Kidney (tissue), 14 donors: ENCODE data around the gene ARL8B. TPM values are rescaled to one million over a fixed set of nuclear protein-coding genes. Genes with fewer than 3 reads are reported as not detected.
"Not testable (repeated sequence)": the region's sequence is repeated elsewhere in the genome, so short reads cannot be mapped to it uniquely, and the experiment has no call there.

Source experiments
- DNase-seq, 5 donors: peaks; one replicate each; pipeline ENCODE4 v3.0.0-alpha.2; 2013 to 2020
- FAIRE-seq: peaks from 2 replicates; lab custom pipeline; 2012; peaks lifted over from hg19 to GRCh38; lab: Jason Lieb, UNC
- H3K27ac ChIP-seq, 2 donors: one replicate each; pipeline ENCODE4 v1.7.0; 2013; ENCODE audit warnings: low read depth in 2 of 2, low read length in 2 of 2, inconsistent platforms in 1 of 2
- H3K27me3 ChIP-seq: one replicate; pipeline ENCODE4 v1.7.1; 2013; ENCODE audit warnings: low read length, inconsistent platforms; ENCODE audit not compliant: control insufficient read depth, insufficient read depth
- H3K36me3 ChIP-seq, 3 donors: one replicate each; pipeline versions ENCODE4 v1.7.0 to v1.7.1; 2013; ENCODE audit warnings: low read length in 3 of 3, control low read depth in 1 of 3, inconsistent platforms in 1 of 3; ENCODE audit not compliant: insufficient read depth in 3 of 3, control insufficient read depth in 2 of 3
- H3K4me1 ChIP-seq, 3 donors: one replicate each; pipeline versions ENCODE4 v1.7.0 to v1.7.1; 2013; ENCODE audit warnings: low read length in 3 of 3, inconsistent platforms in 1 of 3, low read depth in 1 of 3; ENCODE audit not compliant: control insufficient read depth in 2 of 3, insufficient read depth in 2 of 3
- H3K4me3 ChIP-seq, 3 donors: one replicate each; pipeline versions ENCODE4 v1.7.0 to v1.8.1; 2013; ENCODE audit warnings: low read length in 3 of 3, control low read depth in 1 of 3, inconsistent platforms in 1 of 3
- H3K9ac ChIP-seq, 3 donors: one replicate each; pipeline versions ENCODE4 v1.7.0 to v1.7.1; 2013; ENCODE audit warnings: low read length in 3 of 3, control low read depth in 1 of 3, inconsistent platforms in 1 of 3
- H3K9me3 ChIP-seq, 3 donors: one replicate each; pipeline versions ENCODE4 v1.7.0 to v1.7.1; 2013; ENCODE audit warnings: low read length in 3 of 3, control low read depth in 1 of 3, inconsistent platforms in 1 of 3; ENCODE audit not compliant: control insufficient read depth in 2 of 3, insufficient read depth in 1 of 3
- intact Hi-C: fragments of 100-400 bp; cut with DNase I; formaldehyde crosslinking; loops from one replicate; pipeline ENCODE4 v1.11.1; 2022
- polyA plus RNA-seq: library from polyadenylated mRNA; stranded (reverse); fragments of 350-450 nt; fragmentation: Illumina TruSeq; extraction: RNeasy Lipid Tissue Mini Kit (QIAGEN cat#74804); gene quantifications from one replicate; pipeline ENCODE4 v1.2.3, GENCODE V29; 2014; ENCODE audit warnings: low read depth, low replicate concordance; ENCODE audit not compliant: insufficient read depth
- total RNA-seq: library from RNA; stranded (reverse); fragmentation: NEBNext Ultra II Directional; extraction: Animal tissue kit (Norgen Biotek cat#: 25700); gene quantifications from one replicate; pipeline ENCODE4 v1.2.1, GENCODE V29; 2021
- TF ChIP-seq, protein P1 (sequence below): IDR thresholded peaks from 3 replicates; pipeline ENCODE4 v1.5.1; 2012; ENCODE audit warnings: mild to moderate bottlenecking, moderate library complexity, borderline replicate concordance; ENCODE audit not compliant: insufficient read depth; ENCODE audit errors: extremely low read depth
- donor health status: control.
- donor health status: control.
- donor health status: control.
- donor health status: control.
- donor health status: control.
- donor health status: DM: yes; HTN: yes; CAD: no.
- donor health status: Normal renal cell carcinoma (clear cell type).

Gene ARL8B
- total and polyA plus RNA-seq, 2 donors from 2014 or later = 49.1 to 62.7 TPM

DNA sequence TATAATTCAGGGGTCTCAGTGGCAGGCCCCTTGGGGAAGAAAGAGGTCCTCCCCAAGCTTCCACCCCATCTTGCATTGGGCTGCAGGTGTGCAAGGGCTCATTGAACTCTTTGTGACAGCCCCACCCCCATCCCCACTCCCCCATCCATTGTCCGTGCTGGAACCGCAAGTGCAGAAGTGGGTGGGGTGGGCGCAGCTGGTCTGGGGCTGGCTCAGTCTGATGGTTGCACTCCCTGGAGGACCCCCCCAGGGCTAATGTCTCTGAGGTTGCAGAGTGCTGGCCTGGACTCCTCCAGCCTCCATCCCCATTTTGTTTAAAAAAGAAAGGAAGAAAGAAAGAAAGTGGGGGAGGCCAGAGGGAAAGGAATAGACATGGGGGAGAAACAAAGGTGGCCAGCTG lies 42.3 kb upstream of the ARL8B start:
- no peak for FAIRE-seq
- no peak overlapping the region for H3K9ac ChIP-seq

DNA sequence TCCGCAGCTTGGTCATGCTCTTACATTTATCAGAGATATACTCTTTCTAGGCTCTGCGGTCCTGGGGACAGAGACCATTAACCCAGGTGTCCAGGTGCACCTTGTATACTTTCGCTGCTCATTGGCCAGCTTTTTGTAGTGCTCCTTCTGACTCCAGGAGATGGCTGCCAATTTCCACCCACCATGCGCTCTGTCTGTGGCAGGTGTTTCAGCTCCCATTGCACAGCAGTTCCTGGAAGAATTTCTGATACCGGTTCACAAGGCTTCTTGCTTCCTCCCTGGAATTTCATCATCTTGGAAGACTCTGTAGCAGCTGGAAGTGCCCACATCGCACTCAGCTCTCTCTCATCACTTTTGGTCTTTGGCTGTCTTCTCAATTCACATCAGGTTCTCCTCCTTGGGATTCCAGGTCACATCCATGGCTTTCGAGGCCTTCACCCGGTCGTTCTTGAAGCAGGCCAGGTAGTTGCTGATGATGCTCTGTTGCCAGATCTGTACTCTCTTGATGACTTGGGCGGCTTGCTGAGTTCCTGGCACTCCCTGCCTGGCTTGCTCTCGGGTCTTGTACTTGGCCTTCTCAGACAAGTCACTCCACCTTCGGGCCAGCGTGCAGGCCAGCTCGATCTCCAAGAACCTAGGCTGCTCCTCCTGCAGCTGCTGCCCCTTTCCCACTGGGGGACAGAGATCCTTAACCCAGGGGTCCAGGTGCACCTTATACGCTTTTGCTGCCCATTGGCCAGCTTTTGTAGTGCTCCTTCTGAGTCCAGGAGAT lies 41.1 kb upstream of the ARL8B start:
- DNase-seq = no peak
- FAIRE-seq = no peak
- intact Hi-C loops = no loop called here
- no peaks in the 10 kb centered on the region for H3K36me3 ChIP-seq
- H3K9ac ChIP-seq = no peak overlapping the region
- no peak overlapping the region for H3K4me3 ChIP-seq
- no peaks in the 10 kb centered on the region for H3K4me1 ChIP-seq
- H3K27me3 ChIP-seq = no peaks in the 10 kb centered on the region
- H3K9me3 ChIP-seq = no peaks in the 10 kb centered on the region
- H3K27ac ChIP-seq = no peak overlapping the region
- TF ChIP-seq, protein P1, sequence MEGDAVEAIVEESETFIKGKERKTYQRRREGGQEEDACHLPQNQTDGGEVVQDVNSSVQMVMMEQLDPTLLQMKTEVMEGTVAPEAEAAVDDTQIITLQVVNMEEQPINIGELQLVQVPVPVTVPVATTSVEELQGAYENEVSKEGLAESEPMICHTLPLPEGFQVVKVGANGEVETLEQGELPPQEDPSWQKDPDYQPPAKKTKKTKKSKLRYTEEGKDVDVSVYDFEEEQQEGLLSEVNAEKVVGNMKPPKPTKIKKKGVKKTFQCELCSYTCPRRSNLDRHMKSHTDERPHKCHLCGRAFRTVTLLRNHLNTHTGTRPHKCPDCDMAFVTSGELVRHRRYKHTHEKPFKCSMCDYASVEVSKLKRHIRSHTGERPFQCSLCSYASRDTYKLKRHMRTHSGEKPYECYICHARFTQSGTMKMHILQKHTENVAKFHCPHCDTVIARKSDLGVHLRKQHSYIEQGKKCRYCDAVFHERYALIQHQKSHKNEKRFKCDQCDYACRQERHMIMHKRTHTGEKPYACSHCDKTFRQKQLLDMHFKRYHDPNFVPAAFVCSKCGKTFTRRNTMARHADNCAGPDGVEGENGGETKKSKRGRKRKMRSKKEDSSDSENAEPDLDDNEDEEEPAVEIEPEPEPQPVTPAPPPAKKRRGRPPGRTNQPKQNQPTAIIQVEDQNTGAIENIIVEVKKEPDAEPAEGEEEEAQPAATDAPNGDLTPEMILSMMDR = no peak

More for the DNA sequence above, 42.3 kb upstream of the ARL8B start:
- Histone ChIP-seq H3K4me3 (no peak overlapping the region), H3K27me3 (no peaks in the 10 kb centered on the region), H3K4me1 (no peaks in the 10 kb centered on the region), H3K36me3 (no peaks in the 10 kb centered on the region), H3K27ac (no peak overlapping the region), H3K9me3 (no peaks in the 10 kb centered on the region)
- intact Hi-C loops = no loop called here
- TF ChIP-seq, protein P1 = no peak
- DNase-seq = no peak

DNA sequence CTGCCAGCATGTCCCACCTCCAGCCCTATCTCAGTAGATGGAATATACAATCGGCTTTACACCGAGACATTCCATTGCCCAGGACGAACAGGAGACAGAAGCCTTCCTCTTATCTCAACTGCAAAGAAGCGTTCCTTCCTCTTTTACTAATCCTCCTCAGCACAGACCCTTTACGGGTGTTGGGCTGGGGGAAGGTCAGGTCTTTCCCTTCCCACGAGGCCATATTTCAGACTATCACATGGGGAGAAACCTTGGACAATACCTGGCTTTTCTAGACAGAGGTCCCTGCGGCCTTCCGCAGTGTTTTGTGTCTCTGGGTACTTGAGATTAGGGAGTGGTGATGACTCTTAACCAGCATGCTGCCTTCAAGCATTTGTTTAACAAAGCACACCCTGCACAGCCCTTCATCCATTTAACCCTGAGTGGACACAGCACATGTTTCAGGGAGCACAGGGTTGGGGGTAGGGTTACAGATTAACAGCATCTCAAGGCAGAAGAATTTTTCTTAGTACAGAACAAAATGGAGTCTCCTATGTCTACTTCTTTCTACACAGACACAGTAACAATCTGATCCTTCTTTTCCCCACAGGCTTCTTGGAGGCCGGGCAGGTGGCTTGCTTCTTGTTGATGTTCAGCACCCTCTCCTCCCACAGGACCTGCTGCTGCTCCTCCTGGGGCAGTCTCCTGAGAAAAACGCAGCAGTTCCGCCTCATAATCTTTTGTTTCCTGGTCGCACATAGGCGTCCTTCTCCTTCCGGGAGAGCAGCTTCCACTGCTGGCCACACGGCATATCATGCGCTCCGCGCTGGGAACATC lies 39.9 kb upstream of the ARL8B start:
- intact Hi-C loops, H3K4me1 ChIP-seq, H3K36me3 ChIP-seq, FAIRE-seq, H3K9ac ChIP-seq, H3K9me3 ChIP-seq, H3K27ac ChIP-seq, H3K27me3 ChIP-seq, H3K4me3 ChIP-seq: not testable (repeated sequence)
- DNase-seq = peak in 3 of 5 donors; percentile 21 to 52 (median 31)

DNA sequence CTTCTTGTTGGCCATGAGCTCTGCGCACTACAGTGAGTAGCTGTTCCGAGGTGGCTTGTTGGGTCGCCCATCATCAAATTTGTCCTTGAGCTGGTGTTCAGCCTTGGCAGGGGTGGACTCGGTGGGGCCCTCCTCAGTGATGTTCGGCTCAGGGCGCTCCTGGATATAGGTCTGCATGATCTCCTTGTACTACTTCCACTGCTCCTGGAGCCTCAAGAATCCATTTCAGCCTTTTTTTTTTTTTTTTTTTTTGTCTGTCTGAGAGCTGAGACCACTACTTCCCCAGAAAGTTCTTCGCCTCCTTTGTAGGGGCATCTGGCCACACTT lies 39.3 kb upstream of the ARL8B start:
- intact Hi-C loops = no loop called here
- Histone ChIP-seq H3K27me3 (no peaks in the 10 kb centered on the region), H3K27ac (no peak overlapping the region), H3K4me1 (no peaks in the 10 kb centered on the region), H3K9me3 (no peaks in the 10 kb centered on the region), H3K36me3 (no peaks in the 10 kb centered on the region), H3K4me3 (no peak overlapping the region), H3K9ac (no peak overlapping the region)
- no peak for FAIRE-seq
- TF ChIP-seq, protein P1 = no peak
- DNase-seq = no peak
